ENCODE measurements around the gene SMAD4. TPM values are rescaled to one million over a fixed set of nuclear protein-coding genes. Genes with fewer than 3 reads are reported as not detected.

The SMAD4 gene
- total and polyA plus RNA-seq, 2 of the 8 experiments (the other 6 are each of a cell fraction or from before 2014, with no cell fraction given), result 86.5 to 139 TPM

DNA sequence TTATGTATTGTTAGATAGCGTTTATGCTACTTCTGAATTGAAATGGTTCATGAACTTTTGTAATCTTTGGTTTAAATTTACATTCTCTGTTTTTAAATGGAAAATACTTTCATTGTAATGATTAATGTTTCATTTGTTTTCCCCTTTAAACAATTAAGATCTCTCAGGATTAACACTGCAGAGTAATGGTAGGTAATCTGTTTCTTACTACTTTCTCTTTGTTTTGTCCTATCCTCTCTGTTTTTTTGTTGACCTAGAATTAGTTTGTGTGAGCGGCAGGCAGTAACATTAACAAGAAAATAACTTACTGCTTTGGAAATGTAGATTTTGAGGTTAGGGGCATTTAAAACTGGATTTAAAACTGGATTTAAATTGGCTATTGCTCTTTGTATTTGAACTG lies 19.1 kb downstream of the SMAD4 start:
- no peak overlapping the region for H2AFZ ChIP-seq (ENCODE audit: low read length)
- 10% methylated on average over 2 of the region's 2 CpGs; no CpG with 5 or more reads in 1 of the 2 experiments for WGBS, 2 experiments (ENCODE audit: extremely low coverage in 1 of 2, insufficient coverage in 1 of 2, insufficient read length in 1 of 2, insufficient replicate concordance in 2 of 2, low coverage in 1 of 2, low lambda C conversion rate in 2 of 2, missing lambda C conversion rate in 1 of 2)
- H2BK120ac ChIP-seq (replicated peaks; ENCODE audit: low read depth, low read length), result no peak overlapping the region
- H3K9me3 ChIP-seq (ENCODE audit: insufficient read depth in 2 of 2, low read depth in 1 of 2, low read length in 1 of 2), result no peaks in the 10 kb centered on the region
- H3K14ac ChIP-seq (ENCODE audit: insufficient read length), result no peak overlapping the region
- H3K4ac ChIP-seq (replicated peaks; ENCODE audit: insufficient read length, low read depth, low read length), result no peak overlapping the region
- no peak overlapping the region for H3K9ac ChIP-seq (replicated peaks in 1 of 4; ENCODE audit: extremely low read depth in 1 of 4, low read depth in 3 of 4, low read length in 3 of 4)
- no peak overlapping the region for H2BK5ac ChIP-seq (ENCODE audit: low read depth, low read length)
- H3K18ac ChIP-seq (ENCODE audit: extremely low read depth, low read length), result no peak overlapping the region
- H3K4me3 ChIP-seq (ENCODE audit: extremely low read depth in 1 of 4, insufficient read depth in 2 of 4, low read depth in 3 of 4, low read length in 4 of 4), result peak overlapping the region in 1 of 4 experiments; percentile 30; a peak in 1 of 8 replicates
- no peaks in the 10 kb centered on the region for H3K23me2 ChIP-seq (ENCODE audit: low read depth, low read length)
- CTCF ChIA-PET (ENCODE audit: partially characterized antibody), result interaction anchor here (0.9 to 3.1 kb wide), 2 partner anchors 18 to 229 kb away, joined by 3 to 12 read pairs; partner anchors contain the start of genes MRO and SMAD4
- no peaks in the 10 kb centered on the region for H3K27me3 ChIP-seq (replicated peaks in 1 of 4; ENCODE audit: control insufficient read depth in 3 of 4, extremely low read depth in 1 of 4, insufficient read depth in 3 of 4, low read length in 3 of 4)
- POLR2A ChIA-PET (ENCODE audit: partially characterized antibody), result no interaction called here
- H2BK15ac ChIP-seq (ENCODE audit: low read length), result no peak overlapping the region
- H3K4me1 ChIP-seq (replicated peaks in 1 of 4; ENCODE audit: control insufficient read depth in 3 of 4, insufficient read depth in 4 of 4, low read length in 3 of 4), result peaks cover 0 to 27% (median 4%) of the 10 kb centered on the region in 4 experiments; a peak in 3 of 7 replicates
- no peak overlapping the region for H3K56ac ChIP-seq (replicated peaks; ENCODE audit: insufficient read length, low read depth, low read length)
- no peak for FAIRE-seq
- H4K8ac ChIP-seq (ENCODE audit: extremely low read depth, insufficient read depth, low read length), result no peak overlapping the region
- H3K36me3 ChIP-seq (ENCODE audit: control insufficient read depth in 2 of 4, insufficient read depth in 4 of 4, low read length in 3 of 4), result peaks cover 0 to 27% (median 8%) of the 10 kb centered on the region in 4 experiments; a peak in 3 of 8 replicates
- no peaks in the 10 kb centered on the region for H3K79me1 ChIP-seq (ENCODE audit: low read depth, low read length)
- peaks cover 0 to under 1% of the 10 kb centered on the region in 2 experiments for H4K20me1 ChIP-seq (replicated peaks in 1 of 2; ENCODE audit: control insufficient read depth in 1 of 2, insufficient read depth in 2 of 2, low read length in 2 of 2)
- H3K79me2 ChIP-seq (ENCODE audit: control insufficient read depth in 1 of 2, insufficient read depth in 2 of 2, low read length in 2 of 2), result peaks cover 0 to 57% of the 10 kb centered on the region in 2 experiments
- no peak overlapping the region for H2AK5ac ChIP-seq (ENCODE audit: low read depth, low read length)
- 0 out of 4 replicates have a peak overlapping the region, but pooled peaks of 1 of the 2 experiments have one; percentile 40 for H3K4me2 ChIP-seq (ENCODE audit: insufficient read depth in 1 of 2, low read depth in 2 of 2, low read length in 2 of 2)
- H4K91ac ChIP-seq (replicated peaks; ENCODE audit: insufficient read length, low read length), result no peak overlapping the region
- H4K5ac ChIP-seq (ENCODE audit: insufficient read length, low read depth, low read length), result peak overlapping the region; percentile 98
- H2BK20ac ChIP-seq (ENCODE audit: low read length), result no peak overlapping the region
- H3K27ac ChIP-seq (ENCODE audit: low read depth, low read length), result no peak overlapping the region
- no peak overlapping the region for H3K23ac ChIP-seq (ENCODE audit: insufficient read length)
- no peak overlapping the region for H2BK12ac ChIP-seq (ENCODE audit: low read depth, low read length)
- DNase-seq (ENCODE audit: low read depth in 1 of 2, low spot score in 2 of 2), result no peak
- TF ChIP-seq KDM4A (IDR thresholded peaks at IDR 0.05; ENCODE audit: low read depth, low read length, severe bottlenecking), result no peak

All from H1 (cell line).